ENCODE data around the gene CAPN1. TPM values are rescaled to one million over a fixed set of nuclear protein-coding genes. Genes with fewer than 3 reads are reported as not detected.

The CAPN1 gene
- total RNA-seq, 1 experiment from 2014 or later, result 175 TPM

DNA sequence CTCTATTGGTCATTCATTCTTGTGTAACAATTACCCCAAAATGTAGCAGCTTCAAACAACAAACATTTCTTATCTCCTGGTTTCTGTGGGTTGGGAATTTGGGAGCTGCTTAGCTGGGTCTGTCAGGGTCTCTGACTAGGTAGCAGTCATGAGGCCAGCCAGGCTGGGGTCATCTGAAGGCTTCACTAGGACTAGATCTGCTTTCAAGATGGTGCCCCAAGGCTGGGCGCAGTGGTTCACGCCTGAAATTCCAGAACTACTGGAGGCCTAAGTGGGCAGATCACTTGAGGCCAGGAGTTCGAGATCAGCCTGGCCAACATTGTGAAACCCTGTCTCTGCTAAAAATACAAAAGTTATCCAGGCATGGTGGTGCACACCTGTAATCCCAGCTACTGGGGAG is 24.8 kb upstream of the CAPN1 start:
- Histone ChIP-seq H3K18ac (ENCODE audit: insufficient read length, low read depth, low read length) (no peak overlapping the region), H3K9ac (ENCODE audit: extremely low read depth, insufficient read length, low read length) (no peak overlapping the region), H2BK5ac (ENCODE audit: insufficient read length, low read length) (no peak overlapping the region), H3K23me2 (ENCODE audit: insufficient read length, low read depth, low read length, poor library complexity, severe bottlenecking) (no peaks in the 10 kb centered on the region), H3K4me1 (ENCODE audit: insufficient read depth, low read length) (no peaks in the 10 kb centered on the region), H2AFZ (ENCODE audit: low read length) (no peak overlapping the region), H3K4ac (ENCODE audit: low read depth, low read length) (no peak overlapping the region), H2BK12ac (ENCODE audit: insufficient read length, low read depth, low read length) (no peak overlapping the region), H4K8ac (replicated peaks; ENCODE audit: insufficient read length, low read depth, low read length) (no peak overlapping the region), H3K14ac (ENCODE audit: insufficient read depth, low read length) (no peak overlapping the region), H2AK5ac (ENCODE audit: insufficient read length, low read length) (no peak overlapping the region), H2BK120ac (ENCODE audit: low read depth, low read length, poor library complexity, severe bottlenecking) (no peak overlapping the region), H3K23ac (ENCODE audit: insufficient read length, low read depth, low read length) (no peak overlapping the region), H3K79me1 (ENCODE audit: insufficient read depth, low read depth, low read length, poor library complexity, severe bottlenecking) (no peaks in the 10 kb centered on the region), H3K27me3 (ENCODE audit: insufficient read depth, low read length) (no peaks in the 10 kb centered on the region), H3K9me3 (ENCODE audit: control insufficient read depth, low read depth, low read length) (no peaks in the 10 kb centered on the region), H4K91ac (ENCODE audit: insufficient read length, low read depth, low read length) (no peak overlapping the region), H2BK15ac (ENCODE audit: low read depth, low read length) (no peak overlapping the region), H4K20me1 (ENCODE audit: control insufficient read depth, insufficient read depth, insufficient read length) (no peaks in the 10 kb centered on the region), H3K56ac (ENCODE audit: insufficient read length, low read depth, low read length) (no peak overlapping the region), H4K5ac (ENCODE audit: insufficient read length, low read depth, low read length) (no peak overlapping the region), H3K79me2 (ENCODE audit: insufficient read depth, low read length) (no peaks in the 10 kb centered on the region), H3K4me2 (ENCODE audit: insufficient read depth, insufficient read length, low read length) (no peak overlapping the region), H2BK20ac (ENCODE audit: low read depth, low read length, poor library complexity, severe bottlenecking) (no peak overlapping the region), H3K27ac (ENCODE audit: insufficient read length, low read depth, low read length) (no peak overlapping the region), H3T11ph (ENCODE audit: low read length) (no peak overlapping the region)
- H3K27me3 Mint-ChIP-seq (ENCODE audit: low read depth), result peaks cover 16% of the 10 kb centered on the region
- no peak overlapping the region; a peak in 1 of 7 replicates for H3K27ac Mint-ChIP-seq
- WGBS (ENCODE audit: extremely low coverage, insufficient read length, low lambda C conversion rate), result no CpG with 5 or more reads among the region's 3 CpGs
- no peaks in the 10 kb centered on the region for H3K36me3 Mint-ChIP-seq (ENCODE audit: insufficient read depth in 1 of 3, low read depth in 3 of 3)
- H3K4me3 Mint-ChIP-seq, result no peak overlapping the region
- no peak for DNase-seq
- TF ChIP-seq CTCF (conservative IDR thresholded peaks at IDR 0.05), result no peak
- no peaks in the 10 kb centered on the region for H3K9me3 Mint-ChIP-seq
- no peaks in the 10 kb centered on the region for H3K4me1 Mint-ChIP-seq

All from H9 (cell line).